Stromal cell of bone marrow (primary cell): ENCODE data around the gene SNX20.

ENCODE experiments used
- DNase-seq: peaks from one replicate; pipeline ENCODE4 v3.0.0-alpha.2; 2012; ENCODE audit warnings: low read depth

SNX20 gene

DNA sequence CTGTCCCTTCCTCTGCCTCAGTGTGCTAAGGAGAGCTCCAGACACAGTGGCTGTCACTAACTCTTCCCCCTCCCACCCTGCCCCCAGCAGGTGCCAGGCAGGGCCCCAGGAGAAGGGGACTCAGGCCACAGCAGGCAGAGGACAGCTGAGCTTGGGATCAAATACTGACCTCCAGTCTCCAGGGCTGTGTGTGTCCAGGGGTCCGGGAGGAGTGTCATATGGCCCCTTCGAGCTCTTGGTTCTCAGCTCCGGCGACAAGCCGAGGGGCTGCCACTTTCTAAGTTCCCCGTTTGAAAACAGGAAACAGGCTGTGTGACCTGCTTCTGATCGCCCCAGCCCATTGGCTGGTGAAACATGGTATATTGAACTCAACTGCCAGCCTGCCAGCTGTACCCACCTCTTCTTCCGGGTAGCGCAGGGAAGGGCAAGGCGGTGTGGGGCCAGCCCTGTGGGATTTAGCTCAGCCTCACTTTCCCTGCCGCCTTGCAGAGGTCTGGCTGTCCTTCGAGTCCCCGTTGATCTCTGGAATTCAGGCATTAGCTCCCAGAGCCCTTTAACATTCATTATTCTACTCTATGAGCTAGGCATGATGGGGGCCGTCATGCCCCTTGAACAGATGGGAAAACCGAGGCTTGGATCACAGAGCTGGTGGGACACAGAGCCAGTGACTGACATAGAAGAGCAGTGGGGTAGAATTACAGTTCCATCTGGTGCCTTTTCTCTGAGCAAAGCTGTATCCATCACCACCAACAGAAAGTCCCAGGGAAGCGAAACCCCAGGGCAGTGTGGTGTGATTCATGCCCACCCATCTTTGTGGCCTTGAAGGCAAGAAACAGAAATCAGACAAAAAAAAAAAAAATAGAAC, at the start of gene SNX20:
Gene SNX20 (minus strand): TSS at position 292 of the 865 bp plus-strand sequence. CDS start 3,786 bp downstream, outside the sequence.
- DNase-seq: no peak

DNA sequence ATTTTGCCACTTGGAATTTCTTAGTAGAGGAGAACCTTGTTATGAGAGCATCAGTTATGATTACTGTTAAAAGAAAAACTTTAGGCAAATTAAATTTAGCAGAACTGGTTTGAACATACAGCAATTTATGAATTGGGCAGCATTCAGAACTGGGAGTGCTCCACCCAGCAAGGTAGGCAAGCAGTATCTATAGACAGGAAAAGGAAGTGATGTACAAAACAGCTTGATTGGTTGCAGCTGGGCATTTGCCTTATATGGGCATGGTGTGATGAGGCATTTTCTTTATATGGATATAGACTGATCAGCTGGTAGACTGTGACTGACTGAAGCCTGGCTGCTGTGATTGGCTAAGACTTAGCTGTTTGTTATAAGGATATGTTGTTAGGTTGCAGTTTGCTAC, 43.2 kb upstream of the SNX20 start:
- DNase-seq: no peak

GRCh38 chr16:50722960-50723359, 41.8 kb upstream of the SNX20 start:
- DNase-seq: no peak

GRCh38 chr16:50722405-50722737, 41.3 kb upstream of the SNX20 start:
- no peak for DNase-seq

DNA sequence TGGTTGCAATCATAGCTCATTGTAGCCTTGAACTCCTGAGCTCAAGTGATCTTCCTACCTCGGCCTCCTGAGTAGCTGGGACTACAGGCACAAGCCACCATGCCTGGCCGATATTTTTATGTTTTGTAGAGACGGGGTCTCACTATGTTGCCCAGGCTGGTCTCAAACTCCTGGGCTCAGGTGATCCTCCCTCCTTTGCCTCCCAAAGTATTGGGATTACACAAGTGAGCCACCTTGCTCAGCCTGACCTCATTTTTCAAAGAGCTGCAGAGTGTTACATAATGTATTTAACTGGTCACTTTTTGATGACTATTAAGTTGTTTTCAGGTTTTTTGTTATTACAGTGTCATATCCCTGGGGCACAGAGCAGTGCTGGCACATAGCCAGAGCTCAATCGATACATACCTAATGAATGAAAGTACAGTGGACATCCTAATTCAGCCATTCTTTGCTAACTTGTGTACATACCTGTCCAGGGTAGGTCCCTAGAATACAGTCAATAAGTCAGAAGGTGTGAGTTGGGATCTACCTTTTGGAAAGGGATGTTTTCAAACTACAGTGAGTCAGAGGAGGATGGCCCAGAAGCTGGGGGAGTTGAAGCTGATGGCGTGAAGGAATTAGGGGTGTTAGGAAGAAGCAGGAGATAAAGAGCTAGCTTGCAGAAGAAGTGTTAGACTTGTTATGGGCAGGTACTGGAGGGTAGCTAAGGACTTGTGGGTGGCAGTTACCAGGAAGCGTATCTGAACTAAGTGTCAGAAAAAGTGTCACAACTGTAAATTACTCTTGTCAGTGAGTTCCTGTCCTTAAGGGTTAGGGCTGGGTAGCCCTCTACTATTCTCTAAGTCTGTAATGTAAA, 40.7 kb upstream of the SNX20 start:
- DNase-seq: no peak

- no peak for DNase-seq
Measured at GRCh38 chr16:50719401-50720337, 38.6 kb upstream of the SNX20 start.

- no peak for DNase-seq
Measured at GRCh38 chr16:50718761-50719400, 37.8 kb upstream of the SNX20 start.

DNA sequence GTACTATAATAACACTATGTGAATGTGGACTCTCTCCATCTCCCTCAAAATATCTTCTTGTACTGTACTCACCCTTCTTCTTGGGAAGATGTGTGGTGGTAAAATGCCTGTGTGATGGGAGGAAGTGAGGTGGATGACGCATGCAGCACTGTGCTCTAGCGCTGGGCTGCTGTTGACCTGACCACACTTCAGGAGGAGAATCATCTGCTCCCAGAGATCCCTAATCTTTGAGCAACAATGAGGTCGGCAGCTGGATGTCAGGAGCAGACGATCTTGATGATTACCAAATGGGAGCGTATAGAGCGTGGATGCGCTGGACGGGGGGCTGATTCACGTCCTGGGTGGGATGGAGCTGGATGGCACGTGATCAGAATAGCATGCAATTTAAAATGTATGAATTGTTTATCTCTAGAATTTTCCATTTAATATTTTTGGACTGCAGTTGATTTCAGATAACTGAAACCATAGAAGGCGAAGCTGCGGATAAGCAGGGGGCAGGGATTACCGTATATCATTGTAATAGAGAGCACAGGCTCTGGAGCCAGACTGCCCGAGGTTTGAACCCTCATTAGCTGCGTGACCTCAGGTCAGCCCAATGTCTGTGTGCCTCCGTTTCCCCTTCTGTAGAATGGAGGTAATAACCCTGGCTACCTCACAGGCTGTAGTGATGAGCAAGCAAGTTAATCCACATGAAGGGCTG, 37.1 kb upstream of the SNX20 start:
- DNase-seq: no peak

GRCh38 chr16:50717494-50717893, 36.4 kb upstream of the SNX20 start:
- no peak for DNase-seq

- DNase-seq: no peak
Measured at GRCh38 chr16:50717091-50717490, 36.0 kb upstream of the SNX20 start.

DNA sequence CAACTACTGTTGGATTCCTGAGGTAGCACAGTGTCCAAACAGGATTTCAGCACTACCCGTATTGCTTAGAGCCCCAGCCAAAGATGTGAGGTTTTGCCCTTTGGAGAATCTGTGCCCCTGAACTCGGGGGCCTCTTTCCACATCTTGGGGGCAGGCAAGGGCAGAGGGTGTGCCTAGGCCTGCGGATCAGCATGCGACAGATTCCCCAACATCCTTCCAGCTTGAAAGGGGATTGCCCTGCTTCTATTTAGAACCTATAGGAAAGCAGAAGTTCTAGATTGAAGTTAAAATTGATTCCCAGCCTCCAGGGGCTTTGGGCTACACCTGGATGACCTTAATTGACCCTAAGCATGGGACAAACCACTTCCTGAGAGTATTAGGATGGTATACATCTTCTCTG, 31.8 kb upstream of the SNX20 start:
- DNase-seq: no peak

GRCh38 chr16:50712560-50712898, 31.4 kb upstream of the SNX20 start:
- no peak for DNase-seq

DNA sequence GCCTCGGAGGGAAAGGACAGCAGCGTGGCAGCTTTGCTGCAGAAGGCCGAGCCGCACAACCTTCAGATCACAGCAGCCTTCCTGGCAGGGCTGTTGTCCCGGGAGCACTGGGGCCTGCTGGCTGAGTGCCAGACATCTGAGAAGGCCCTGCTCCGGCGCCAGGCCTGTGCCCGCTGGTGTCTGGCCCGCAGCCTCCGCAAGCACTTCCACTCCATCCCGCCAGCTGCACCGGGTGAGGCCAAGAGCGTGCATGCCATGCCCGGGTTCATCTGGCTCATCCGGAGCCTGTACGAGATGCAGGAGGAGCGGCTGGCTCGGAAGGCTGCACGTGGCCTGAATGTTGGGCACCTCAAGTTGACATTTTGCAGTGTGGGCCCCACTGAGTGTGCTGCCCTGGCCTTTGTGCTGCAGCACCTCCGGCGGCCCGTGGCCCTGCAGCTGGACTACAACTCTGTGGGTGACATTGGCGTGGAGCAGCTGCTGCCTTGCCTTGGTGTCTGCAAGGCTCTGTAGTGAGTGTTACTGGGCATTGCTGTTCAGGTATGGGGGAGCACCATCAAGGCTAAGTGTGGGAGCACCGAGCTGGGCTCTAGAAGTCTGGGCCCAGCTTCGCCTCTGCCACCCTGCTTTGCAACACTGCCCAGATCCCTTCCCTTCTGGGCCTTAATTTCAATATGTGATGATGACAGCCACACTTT, 30.9 kb upstream of the SNX20 start:
- DNase-seq: no peak

DNA sequence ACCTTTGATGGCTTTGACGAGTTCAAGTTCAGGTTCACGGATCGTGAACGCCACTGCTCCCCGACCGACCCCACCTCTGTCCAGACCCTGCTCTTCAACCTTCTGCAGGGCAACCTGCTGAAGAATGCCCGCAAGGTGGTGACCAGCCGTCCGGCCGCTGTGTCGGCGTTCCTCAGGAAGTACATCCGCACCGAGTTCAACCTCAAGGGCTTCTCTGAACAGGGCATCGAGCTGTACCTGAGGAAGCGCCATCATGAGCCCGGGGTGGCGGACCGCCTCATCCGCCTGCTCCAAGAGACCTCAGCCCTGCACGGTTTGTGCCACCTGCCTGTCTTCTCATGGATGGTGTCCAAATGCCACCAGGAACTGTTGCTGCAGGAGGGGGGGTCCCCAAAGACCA, 29.9 kb upstream of the SNX20 start:
- DNase-seq: no peak

GRCh38 chr16:50709980-50710379, 28.9 kb upstream of the SNX20 start:
- no peak for DNase-seq

- DNase-seq: no peak
Measured at GRCh38 chr16:50709061-50709684, 28.1 kb upstream of the SNX20 start.

DNA sequence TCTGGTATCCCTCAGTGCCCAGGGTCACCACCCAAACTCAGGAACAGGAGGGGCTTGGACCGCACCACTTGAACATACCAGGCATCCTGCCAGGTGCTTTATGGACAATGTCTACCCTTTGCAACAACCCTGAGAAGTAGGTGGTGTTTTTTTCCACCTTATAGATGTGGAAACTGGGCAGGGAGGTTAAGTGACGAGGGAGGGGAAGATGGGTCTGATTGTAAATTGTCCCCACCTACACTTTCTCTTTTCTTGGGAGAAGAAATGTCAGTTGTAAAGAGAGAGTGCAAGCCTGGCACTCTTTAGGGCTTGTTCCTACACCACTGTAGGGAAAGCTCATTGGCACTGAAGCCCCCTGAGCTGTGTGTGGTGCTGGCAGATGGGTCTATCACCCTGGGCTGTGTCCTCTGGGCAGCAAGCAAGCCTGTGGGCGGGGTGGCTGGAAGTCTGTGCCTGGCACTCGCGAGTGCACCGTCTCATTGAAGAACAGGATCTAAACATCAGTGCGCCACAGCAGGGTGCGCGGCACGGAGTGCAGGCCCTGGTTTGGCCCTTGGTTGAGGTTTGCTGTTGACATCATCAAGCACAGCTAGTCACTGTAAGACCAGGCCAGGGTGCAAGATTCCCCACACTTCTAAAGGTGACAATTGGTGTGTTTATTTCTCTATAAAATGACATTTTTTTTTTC, 27.4 kb upstream of the SNX20 start:
- DNase-seq: no peak

- DNase-seq: no peak
Measured at GRCh38 chr16:50706250-50706649, 25.1 kb upstream of the SNX20 start.

- no peak for DNase-seq
Measured at GRCh38 chr16:50705436-50706110, 24.5 kb upstream of the SNX20 start.
